ENCODE measurements around the gene DIDO1. TPM values are rescaled to one million over a fixed set of nuclear protein-coding genes. Genes with fewer than 3 reads are reported as not detected.

Gene DIDO1
- total RNA-seq, 1 experiment from 2014 or later = 85.9 TPM

DNA sequence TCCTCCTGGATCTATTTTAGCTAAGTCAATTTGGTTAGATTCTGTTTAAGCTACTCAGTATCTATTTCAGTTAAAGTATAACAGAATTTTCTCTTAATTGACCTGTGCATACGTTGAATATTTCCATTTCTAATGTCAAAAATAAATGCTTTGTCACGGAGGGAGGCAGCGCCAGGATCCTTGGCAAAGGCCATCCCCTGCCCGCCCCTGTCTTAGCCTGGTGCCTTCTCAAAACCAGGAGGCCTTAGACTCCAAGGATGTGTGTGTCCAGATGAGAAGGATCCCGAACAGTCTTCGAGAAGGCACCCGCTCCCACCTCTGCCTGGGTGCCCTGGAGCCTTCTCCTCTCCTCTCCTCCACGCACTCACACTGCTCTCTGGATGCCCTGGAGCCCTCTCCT is 87.0 kb downstream of the DIDO1 start:
- H2BK12ac ChIP-seq (ENCODE audit: insufficient read length, low read depth, low read length) = no peak overlapping the region

More for the DNA sequence above, 87.0 kb downstream of the DIDO1 start:
- Mint-ChIP-seq H3K27me3 (ENCODE audit: low read depth) (no peaks in the 10 kb centered on the region), H3K4me3 (no peak overlapping the region), H3K36me3 (ENCODE audit: insufficient read depth in 1 of 3, low read depth in 3 of 3) (peaks cover 6 to 55% (median 53%) of the 10 kb centered on the region in 3 experiments; a peak in 6 of 7 replicates), H3K27ac (no peak overlapping the region), H3K4me1 (peaks cover 10 to 27% of the 10 kb centered on the region in 2 experiments), H3K9me3 (no peaks in the 10 kb centered on the region)
- Histone ChIP-seq H2BK120ac (ENCODE audit: low read depth, low read length, poor library complexity, severe bottlenecking) (no peak overlapping the region), H4K20me1 (ENCODE audit: control insufficient read depth, insufficient read depth, insufficient read length) (no peaks in the 10 kb centered on the region), H4K8ac (replicated peaks; ENCODE audit: insufficient read length, low read depth, low read length) (no peak overlapping the region), H2BK5ac (ENCODE audit: insufficient read length, low read length) (no peak overlapping the region), H3K4me2 (ENCODE audit: insufficient read depth, insufficient read length, low read length) (no peak overlapping the region), H3T11ph (ENCODE audit: low read length) (no peak overlapping the region), H3K23ac (ENCODE audit: insufficient read length, low read depth, low read length) (no peak overlapping the region), H4K5ac (ENCODE audit: insufficient read length, low read depth, low read length) (no peak overlapping the region), H3K9me3 (ENCODE audit: control insufficient read depth, low read depth, low read length) (no peaks in the 10 kb centered on the region), H3K23me2 (ENCODE audit: insufficient read length, low read depth, low read length, poor library complexity, severe bottlenecking) (no peaks in the 10 kb centered on the region), H3K56ac (ENCODE audit: insufficient read length, low read depth, low read length) (no peak overlapping the region), H3K14ac (ENCODE audit: insufficient read depth, low read length) (no peak overlapping the region), H4K91ac (ENCODE audit: insufficient read length, low read depth, low read length) (no peak overlapping the region), H2BK15ac (ENCODE audit: low read depth, low read length) (no peak overlapping the region), H2AFZ (ENCODE audit: low read length) (no peak overlapping the region), H3K4me1 (ENCODE audit: insufficient read depth, low read length) (no peaks in the 10 kb centered on the region), H3K27me3 (ENCODE audit: insufficient read depth, low read length) (no peaks in the 10 kb centered on the region), H3K79me2 (ENCODE audit: insufficient read depth, low read length) (no peaks in the 10 kb centered on the region), H3K18ac (ENCODE audit: insufficient read length, low read depth, low read length) (no peak overlapping the region), H3K27ac (ENCODE audit: insufficient read length, low read depth, low read length) (no peak overlapping the region), H3K79me1 (ENCODE audit: insufficient read depth, low read depth, low read length, poor library complexity, severe bottlenecking) (no peaks in the 10 kb centered on the region), H3K4ac (ENCODE audit: low read depth, low read length) (no peak overlapping the region), H3K9ac (ENCODE audit: extremely low read depth, insufficient read length, low read length) (no peak overlapping the region), H2AK5ac (ENCODE audit: insufficient read length, low read length) (no peak overlapping the region), H2BK20ac (ENCODE audit: low read depth, low read length, poor library complexity, severe bottlenecking) (no peak overlapping the region)
- no peak for TF ChIP-seq CTCF (conservative IDR thresholded peaks at IDR 0.05)
- DNase-seq = no peak
- no CpG with 5 or more reads among the region's 8 CpGs for WGBS (ENCODE audit: extremely low coverage, insufficient read length, low lambda C conversion rate)
